H1 (cell line): ENCODE measurements around the gene CYYR1. TPM values are rescaled to one million over a fixed set of nuclear protein-coding genes. Genes with fewer than 3 reads are reported as not detected.

ENCODE experiments used
- CTCF ChIA-PET: fragments of 300-600 bp; sonication (Branson Sonifier 250); formaldehyde crosslinking; loops from one replicate; lab custom pipeline; 2021; ENCODE audit not compliant: partially characterized antibody; lab: Charles Lee
- POLR2A ChIA-PET: fragments of 300-600 bp; sonication (Branson Sonifier 250); formaldehyde crosslinking; loops from one replicate; lab custom pipeline; 2021; ENCODE audit warnings: inconsistent platforms; ENCODE audit not compliant: partially characterized antibody; lab: Charles Lee
- DNase-seq, 2 experiments: peaks; one replicate each; pipeline versions ENCODE4 v3.0.0 to v3.0.0-alpha.2; 2010 to 2022; ENCODE audit warnings: low spot score in 2 of 2, low read depth in 1 of 2, mixed read lengths in 1 of 2
- FAIRE-seq: peaks from 2 replicates; lab custom pipeline; 2011; peaks lifted over from hg19 to GRCh38; lab: Jason Lieb, UNC
- H2AFZ ChIP-seq: 2 replicates; pipeline ENCODE4 v1.8.1; 2012; ENCODE audit warnings: low read length, inconsistent platforms
- H2AK5ac ChIP-seq: 2 replicates; pipeline ENCODE4 v1.6.1; 2013; ENCODE audit warnings: low read depth, low read length
- H2BK120ac ChIP-seq: replicated peaks from 2 replicates; pipeline ENCODE3; 2013; ENCODE audit warnings: low read depth, low read length, inconsistent platforms
- H2BK12ac ChIP-seq: 2 replicates; pipeline ENCODE4 v1.6.1; 2013; ENCODE audit warnings: low read depth, low read length
- H2BK15ac ChIP-seq: 2 replicates; pipeline ENCODE4 v1.6.1; 2013; ENCODE audit warnings: low read length
- H2BK20ac ChIP-seq: 2 replicates; pipeline ENCODE4 v1.6.1; 2013; ENCODE audit warnings: low read length
- H2BK5ac ChIP-seq: 2 replicates; pipeline ENCODE4 v1.6.1; 2013; ENCODE audit warnings: low read depth, low read length
- H3K14ac ChIP-seq: 2 replicates; pipeline ENCODE4 v1.6.1; 2013; ENCODE audit warnings: inconsistent platforms; ENCODE audit not compliant: insufficient read length
- H3K18ac ChIP-seq: 2 replicates; pipeline ENCODE4 v1.6.1; 2013; ENCODE audit warnings: low read length; ENCODE audit errors: extremely low read depth
- H3K23ac ChIP-seq: 2 replicates; pipeline ENCODE4 v1.6.1; 2013; ENCODE audit warnings: inconsistent platforms; ENCODE audit not compliant: insufficient read length
- H3K23me2 ChIP-seq: 2 replicates; pipeline ENCODE4 v1.6.1; 2013; ENCODE audit warnings: low read depth, low read length
- H3K27ac ChIP-seq: 2 replicates; pipeline ENCODE4 v1.6.1; 2011; ENCODE audit warnings: low read depth, low read length, inconsistent platforms
- H3K27me3 ChIP-seq, 4 experiments: replicated peaks in 1 of 4; 1 replicate in 1 of 4; 2 replicates in 3 of 4; pipeline versions ENCODE4 v1.6.1 to v1.8.1; 2011 to 2013; ENCODE audit warnings: low read length in 3 of 4, mild to moderate bottlenecking in 3 of 4, inconsistent platforms in 2 of 4, mixed read lengths in 2 of 4, moderate library complexity in 1 of 4; ENCODE audit not compliant: control insufficient read depth in 3 of 4, insufficient read depth in 3 of 4; ENCODE audit errors: extremely low read depth in 1 of 4
- H3K36me3 ChIP-seq, 4 experiments: 2 replicates each; pipeline versions ENCODE4 v1.6.1 to v1.8.1; 2011 to 2013; ENCODE audit warnings: mild to moderate bottlenecking in 4 of 4, low read length in 3 of 4, moderate library complexity in 2 of 4, control low read depth in 1 of 4, inconsistent platforms in 1 of 4; ENCODE audit not compliant: insufficient read depth in 4 of 4, control insufficient read depth in 2 of 4
- H3K4ac ChIP-seq: replicated peaks from 2 replicates; pipeline ENCODE3; 2013; ENCODE audit warnings: low read length, low read depth, mixed read lengths, inconsistent platforms; ENCODE audit not compliant: insufficient read length
- H3K4me1 ChIP-seq, 4 experiments: replicated peaks in 1 of 4; 1 replicate in 1 of 4; 2 replicates in 3 of 4; pipeline versions ENCODE4 v1.6.1 to v1.8.1; 2011 to 2013; ENCODE audit warnings: low read length in 3 of 4, inconsistent platforms in 2 of 4, mixed read lengths in 1 of 4; ENCODE audit not compliant: insufficient read depth in 4 of 4, control insufficient read depth in 3 of 4
- H3K4me2 ChIP-seq, 2 experiments: 2 replicates each; pipeline versions ENCODE4 v1.6.1 to v1.8.1; 2011 to 2013; ENCODE audit warnings: low read depth in 2 of 2, low read length in 2 of 2, control low read depth in 1 of 2, inconsistent platforms in 1 of 2, mild to moderate bottlenecking in 1 of 2; ENCODE audit not compliant: insufficient read depth in 1 of 2
- H3K4me3 ChIP-seq, 4 experiments: fragments of 200-600, 300-600 bp in 1 of 4; sonication (generic), shearing (Covaris generic), sonication (Bioruptor Twin) in 1 of 4; 2 replicates each; pipeline versions ENCODE4 v1.5.1 to v1.8.1; 2011 to 2016; ENCODE audit warnings: low read length in 4 of 4, low read depth in 3 of 4, control low read depth in 2 of 4, inconsistent platforms in 2 of 4, mild to moderate bottlenecking in 2 of 4, mixed read lengths in 1 of 4, moderate library complexity in 1 of 4; ENCODE audit not compliant: insufficient read depth in 2 of 4; ENCODE audit errors: extremely low read depth in 1 of 4
- H3K56ac ChIP-seq: replicated peaks from 2 replicates; pipeline ENCODE3; 2013; ENCODE audit warnings: low read depth, mild to moderate bottlenecking, mixed read lengths, low read length, inconsistent platforms; ENCODE audit not compliant: insufficient read length
- H3K79me1 ChIP-seq: 2 replicates; pipeline ENCODE4 v1.6.1; 2013; ENCODE audit warnings: low read depth, low read length, control low read depth
- H3K79me2 ChIP-seq, 2 experiments: 2 replicates each; pipeline versions ENCODE4 v1.6.1 to v1.8.1; 2012 to 2013; ENCODE audit warnings: low read length in 2 of 2, mild to moderate bottlenecking in 2 of 2, inconsistent platforms in 1 of 2; ENCODE audit not compliant: insufficient read depth in 2 of 2, control insufficient read depth in 1 of 2
- H3K9ac ChIP-seq, 4 experiments: replicated peaks in 1 of 4; 1 replicate in 1 of 4; 2 replicates in 3 of 4; pipeline versions ENCODE4 v1.6.1 to v1.8.1; 2011 to 2013; ENCODE audit warnings: low read depth in 3 of 4, low read length in 3 of 4, control low read depth in 2 of 4, mild to moderate bottlenecking in 2 of 4, moderate library complexity in 2 of 4, inconsistent platforms in 1 of 4; ENCODE audit errors: extremely low read depth in 1 of 4
- H3K9me3 ChIP-seq, 2 experiments: 2 replicates each; pipeline versions ENCODE4 v1.6.1 to v1.8.1; 2012 to 2013; ENCODE audit warnings: mild to moderate bottlenecking in 2 of 2, moderate library complexity in 2 of 2, control low read depth in 1 of 2, inconsistent platforms in 1 of 2, low read depth in 1 of 2, low read length in 1 of 2, mixed read lengths in 1 of 2; ENCODE audit not compliant: insufficient read depth in 2 of 2
- H4K20me1 ChIP-seq, 2 experiments: replicated peaks in 1 of 2; 2 replicates each; pipeline versions ENCODE3 to v1.8.1; 2011 to 2013; ENCODE audit warnings: inconsistent platforms in 2 of 2, low read length in 2 of 2, mild to moderate bottlenecking in 1 of 2; ENCODE audit not compliant: insufficient read depth in 2 of 2, control insufficient read depth in 1 of 2
- H4K5ac ChIP-seq: 2 replicates; pipeline ENCODE4 v1.6.1; 2013; ENCODE audit warnings: low read length, low read depth, mixed read lengths, inconsistent platforms; ENCODE audit not compliant: insufficient read length
- H4K8ac ChIP-seq: 2 replicates; pipeline ENCODE4 v1.8.0; 2013; ENCODE audit warnings: mild to moderate bottlenecking, moderate library complexity, low read length, inconsistent platforms; ENCODE audit not compliant: insufficient read depth; ENCODE audit errors: extremely low read depth
- H4K91ac ChIP-seq: replicated peaks from 2 replicates; pipeline ENCODE3; 2013; ENCODE audit warnings: low read length, mixed read lengths, inconsistent platforms; ENCODE audit not compliant: insufficient read length
- ASH2L ChIP-seq: fragments of 200-600, 300-600 bp; sonication (generic); IDR thresholded peaks from one replicate; pipeline ENCODE4 v1.7.1; 2017; ENCODE audit warnings: low read length
- MAX ChIP-seq: IDR thresholded peaks from 2 replicates; pipeline ENCODE4 v1.6.1; 2012; ENCODE audit warnings: inconsistent platforms
- SP4 ChIP-seq: IDR thresholded peaks from 2 replicates; pipeline ENCODE4 v1.6.1; 2012; ENCODE audit warnings: low read length, inconsistent platforms
- TAF7 ChIP-seq: optimal IDR thresholded peaks from 2 replicates; pipeline ENCODE3; 2011; ENCODE audit warnings: low read depth, mild to moderate bottlenecking, inconsistent platforms, low read length, moderate library complexity, borderline replicate concordance
- TCF12 ChIP-seq: IDR thresholded peaks from 2 replicates; pipeline ENCODE4 v1.6.1; 2011; ENCODE audit warnings: low read depth, mild to moderate bottlenecking, low read length
- WGBS, 2 experiments: shearing (Covaris generic) in 1 of 2; methylation state at CpG; one replicate each; pipeline versions ENCODE4 v1.1.6 to v1.1.7; 2013 to 2015; ENCODE audit warnings: low lambda C conversion rate in 2 of 2, mixed read lengths in 2 of 2, inconsistent platforms in 1 of 2, low coverage in 1 of 2, missing lambda C conversion rate in 1 of 2; ENCODE audit not compliant: insufficient replicate concordance in 2 of 2, insufficient coverage in 1 of 2, insufficient read length in 1 of 2; ENCODE audit errors: extremely low coverage in 1 of 2, missing lambda C conversion rate in 1 of 2; 5-methylcytosine and 5-hydroxymethylcytosine counted together
- polyA plus RNA-seq, 7 experiments: library from polyadenylated mRNA; depleted of rRNA in 3 of 7; stranded (reverse) in 5 of 7; unstranded in 2 of 7; fragments of >200 nt in 5 of 7; fragments of 200-250 nt in 2 of 7; gene quantifications; 1 replicate in 5 of 7; 2 replicates in 1 of 7; 4 replicates in 1 of 7; pipeline versions ENCODE4 v1.2.1 to v1.2.3, GENCODE V29; 2011 to 2013; ENCODE audit warnings: missing spikeins in 2 of 7, mixed read lengths in 2 of 7
- total RNA-seq: library from RNA; stranded (reverse); fragmentation: NEBNext Ultra II Directional; extraction: Animal tissue kit (Norgen Biotek cat#: 25700); gene quantifications from 2 replicates; pipeline ENCODE4 v1.2.1, GENCODE V29; 2021

The CYYR1 gene
- total and polyA plus RNA-seq, 2 of the 8 experiments (the other 6 are each of a cell fraction or from before 2014, with no cell fraction given) = 12.2 to 37.9 TPM

GRCh38 chr21:26471099-26471471 lies 102.0 kb downstream of the CYYR1 start:
- Histone ChIP-seq H2AFZ (no peak overlapping the region), H3K9ac (no peak overlapping the region), H3K23ac (no peak overlapping the region), H2BK12ac (no peak overlapping the region), H2BK120ac (no peak overlapping the region), H4K8ac (no peak overlapping the region), H3K9me3 (no peaks in the 10 kb centered on the region), H3K4me3 (no peak overlapping the region), H3K36me3 (no peaks in the 10 kb centered on the region), H4K20me1 (no peaks in the 10 kb centered on the region), H3K23me2 (no peaks in the 10 kb centered on the region), H4K5ac (no peak overlapping the region), H4K91ac (no peak overlapping the region), H3K4me2 (no peak overlapping the region), H3K56ac (no peak overlapping the region), H2BK15ac (no peak overlapping the region), H3K27ac (no peak overlapping the region), H3K18ac (no peak overlapping the region), H3K79me2 (no peaks in the 10 kb centered on the region), H2BK20ac (no peak overlapping the region), H3K79me1 (no peaks in the 10 kb centered on the region), H3K4ac (no peak overlapping the region), H2BK5ac (no peak overlapping the region), H3K27me3 (no peaks in the 10 kb centered on the region), H2AK5ac (no peak overlapping the region), H3K14ac (no peak overlapping the region), H3K4me1 (no peaks in the 10 kb centered on the region)
- no peak for TF ChIP-seq TAF7
- no peak for TF ChIP-seq ASH2L
- no peak for TF ChIP-seq TCF12
- no peak for TF ChIP-seq MAX
- no peak for TF ChIP-seq SP4
- DNase-seq = no peak
- no peak for FAIRE-seq
- 90% methylated on average over 5 of the region's 5 CpGs; no CpG with 5 or more reads in 1 of the 2 experiments for WGBS, 2 experiments
- ChIA-PET POLR2A (interaction anchor here (0.6 kb wide), 1 partner anchor 729 kb away, joined by 3 read pairs; no protein-coding TSS in a partner anchor), CTCF (no interaction called here)
